GM12878 (cell line): ENCODE measurements around the gene BTG2. TPM values are rescaled to one million over a fixed set of nuclear protein-coding genes. Genes with fewer than 3 reads are reported as not detected.
"Not testable (repeated sequence)": the region's sequence is repeated elsewhere in the genome, so short reads cannot be mapped to it uniquely, and the experiment has no call there.

Experiments used
- ATAC-seq: fragments of 200-7000 bp; cut with Tn5 transposase; 3 replicates; pipeline ENCODE4 v1.9.1; 2020; ENCODE audit warnings: mild to moderate bottlenecking, moderate library complexity
- BruUV-seq: library from RNA; stranded (reverse); fragments of 400-500 nt; replicated peaks from 2 replicates; lab custom pipeline; 2021; lab: Mats Ljungman, UMichigan
- CTCF ChIA-PET: fragments of 300-600 bp; sonication (Branson Sonifier 250); formaldehyde crosslinking; extraction: SDS; loops from one replicate; lab custom pipeline; 2021; ENCODE audit warnings: inconsistent platforms; lab: Yijun Ruan, JAX
- POLR2A ChIA-PET: fragments of 350-600 bp; formaldehyde crosslinking; extraction: SDS; loops from one replicate; lab custom pipeline; 2021; ENCODE audit warnings: inconsistent platforms; lab: Charles Lee
- RAD21 ChIA-PET: fragments of 300-600 bp; sonication (Branson Sonifier 250); formaldehyde crosslinking; loops from one replicate; lab custom pipeline; 2023; ENCODE audit warnings: antibody characterized with exemption; ENCODE audit not compliant: unreplicated experiment; lab: Charles Lee
- SMC1A ChIA-PET: fragments of 300-600 bp; sonication (Branson Sonifier 250); formaldehyde crosslinking; loops from one replicate; lab custom pipeline; 2023; ENCODE audit not compliant: unreplicated experiment, uncharacterized antibody; lab: Charles Lee
- DNase-seq: peaks from one replicate; pipeline ENCODE4 v3.0.0-alpha.2; 2011; ENCODE audit warnings: low read depth, low spot score
- FAIRE-seq: peaks from 3 replicates; lab custom pipeline; 2011; peaks lifted over from hg19 to GRCh38; lab: Jason Lieb, UNC
- H2AFZ ChIP-seq: 2 replicates; pipeline ENCODE4 v1.6.0; 2011; ENCODE audit warnings: low read depth, low read length, control low read depth; ENCODE audit not compliant: control insufficient read depth
- H3K27ac ChIP-seq: 2 replicates; pipeline ENCODE4 v1.5.1; 2011; ENCODE audit warnings: control low read depth; ENCODE audit not compliant: control insufficient read depth, insufficient read depth
- H3K27me3 ChIP-seq, 2 experiments: replicated peaks in 1 of 2; 2 replicates each; pipeline versions ENCODE4 v1.6.0 to v1.6.1; 2011; ENCODE audit warnings: low read length in 1 of 2; ENCODE audit not compliant: control insufficient read depth in 2 of 2, insufficient read depth in 2 of 2
- H3K36me3 ChIP-seq, 2 experiments: 2 replicates each; pipeline ENCODE4 v1.5.1; 2011; ENCODE audit warnings: low read length in 1 of 2; ENCODE audit not compliant: control insufficient read depth in 2 of 2, insufficient read depth in 2 of 2
- H3K4me1 ChIP-seq: 2 replicates; pipeline ENCODE4 v1.6.1; 2011; ENCODE audit warnings: mild to moderate bottlenecking, low read length, moderate library complexity, mixed read lengths; ENCODE audit not compliant: control insufficient read depth, insufficient read depth
- H3K4me2 ChIP-seq: 2 replicates; pipeline ENCODE4 v1.6.0; 2011; ENCODE audit warnings: control low read depth; ENCODE audit not compliant: control insufficient read depth, insufficient read depth
- H3K4me3 ChIP-seq: fragments of 200-600 bp; sonication (generic); 2 replicates; pipeline ENCODE4 v1.5.1; 2016
- H3K79me2 ChIP-seq: 2 replicates; pipeline ENCODE4 v1.6.0; 2011; ENCODE audit warnings: low read length; ENCODE audit not compliant: control insufficient read depth, insufficient read depth
- H3K9ac ChIP-seq: 2 replicates; pipeline ENCODE4 v1.8.0; 2011; ENCODE audit warnings: low read length, control low read depth, mixed read lengths; ENCODE audit not compliant: control insufficient read depth, insufficient read depth
- H3K9me3 ChIP-seq: replicated peaks from 3 replicates; pipeline ENCODE4 v1.5.1; 2011; ENCODE audit warnings: mild to moderate bottlenecking, low read length; ENCODE audit not compliant: control insufficient read depth, insufficient read depth
- H4K20me1 ChIP-seq: 2 replicates; pipeline ENCODE4 v1.6.0; 2011; ENCODE audit not compliant: control insufficient read depth, insufficient read depth
- BMI1 ChIP-seq: fragments of 450-650 bp; IDR thresholded peaks from 2 replicates; pipeline ENCODE4 v1.6.1; 2016; ENCODE audit warnings: mild to moderate bottlenecking, moderate library complexity, borderline replicate concordance
- DPF2 ChIP-seq: fragments of 450-650 bp; IDR thresholded peaks from 2 replicates; pipeline ENCODE4 v1.6.1; 2017; ENCODE audit warnings: mild to moderate bottlenecking
- GATAD2B ChIP-seq: fragments of 450-650 bp; conservative IDR thresholded peaks from 2 replicates; pipeline ENCODE4 v1.6.1; 2017; ENCODE audit warnings: low read depth, mild to moderate bottlenecking, moderate library complexity
- MEF2A ChIP-seq: IDR thresholded peaks from 2 replicates; pipeline ENCODE4 v1.6.1; 2011; ENCODE audit warnings: low read depth, mild to moderate bottlenecking, low read length, moderate library complexity; ENCODE audit not compliant: insufficient read depth
- NFYA ChIP-seq: IDR thresholded peaks from 2 replicates; pipeline ENCODE4 v1.6.1; 2011; ENCODE audit warnings: low read depth, mild to moderate bottlenecking, low read length, improper control_type of control experiment, borderline replicate concordance
- SP1 ChIP-seq: IDR thresholded peaks from one replicate; pipeline ENCODE4 v1.6.1; 2011; ENCODE audit warnings: low read depth, low read length
- STAT3 ChIP-seq: IDR thresholded peaks from 2 replicates; pipeline ENCODE4 v1.6.1; 2011; ENCODE audit warnings: low read depth, low read length, improper control_type of control experiment
- WRNIP1 ChIP-seq: IDR thresholded peaks from 2 replicates; pipeline ENCODE4 v1.6.1; 2011; ENCODE audit warnings: low read depth, low read length, improper control_type of control experiment, borderline replicate concordance
- WGBS: methylation state at CpG from one replicate; pipeline ENCODE4 v1.1.6; 2016; ENCODE audit warnings: low lambda C conversion rate; ENCODE audit not compliant: insufficient replicate concordance, insufficient coverage; ENCODE audit errors: missing lambda C conversion rate; 5-methylcytosine and 5-hydroxymethylcytosine counted together
- in situ Hi-C: fragments of 300-500 bp; cut with MboI; formaldehyde crosslinking; loops from 9 replicates; pipeline ENCODE4 v1.14.3; 2018; ENCODE audit warnings: mixed read lengths
- intact Hi-C: fragments of 100-400 bp; cut with micrococcal nuclease; formaldehyde crosslinking; loops from one replicate; pipeline ENCODE4 v1.14.2; 2022; ENCODE audit not compliant: unreplicated experiment
- polyA plus RNA-seq, 11 experiments: library from polyadenylated mRNA; depleted of rRNA in 4 of 11; unstranded in 6 of 11; stranded (reverse) in 5 of 11; fragments of >200 nt; fragmentation: Nextera tagmentation in 4 of 11; fragmentation: Illumina TruSeq in 1 of 11; extraction: Ambion mirVana in 4 of 11; extraction: Trizol in 1 of 11; gene quantifications; 1 replicate in 1 of 11; 2 replicates in 10 of 11; pipeline versions ENCODE4 v1.2.1 to v1.2.3, GENCODE V29; 2011 to 2016; ENCODE audit warnings: inconsistent platforms in 2 of 11, missing spikeins in 2 of 11, low read depth in 1 of 11
- total RNA-seq, 4 experiments: library from RNA; depleted of rRNA in 3 of 4; stranded (reverse); fragments of >200 nt in 3 of 4; fragmentation: Illumina TruSeq in 1 of 4; extraction: Trizol in 1 of 4; gene quantifications; 2 replicates each; pipeline versions ENCODE4 v1.2.1 to v1.2.3, GENCODE V29; 2013 to 2021

The BTG2 gene
- total and polyA plus RNA-seq, 10 of the 15 experiments (the other 5 are each of a cell fraction or from before 2014, with no cell fraction given): 23.3 to 160 (median 98.1) TPM

DNA sequence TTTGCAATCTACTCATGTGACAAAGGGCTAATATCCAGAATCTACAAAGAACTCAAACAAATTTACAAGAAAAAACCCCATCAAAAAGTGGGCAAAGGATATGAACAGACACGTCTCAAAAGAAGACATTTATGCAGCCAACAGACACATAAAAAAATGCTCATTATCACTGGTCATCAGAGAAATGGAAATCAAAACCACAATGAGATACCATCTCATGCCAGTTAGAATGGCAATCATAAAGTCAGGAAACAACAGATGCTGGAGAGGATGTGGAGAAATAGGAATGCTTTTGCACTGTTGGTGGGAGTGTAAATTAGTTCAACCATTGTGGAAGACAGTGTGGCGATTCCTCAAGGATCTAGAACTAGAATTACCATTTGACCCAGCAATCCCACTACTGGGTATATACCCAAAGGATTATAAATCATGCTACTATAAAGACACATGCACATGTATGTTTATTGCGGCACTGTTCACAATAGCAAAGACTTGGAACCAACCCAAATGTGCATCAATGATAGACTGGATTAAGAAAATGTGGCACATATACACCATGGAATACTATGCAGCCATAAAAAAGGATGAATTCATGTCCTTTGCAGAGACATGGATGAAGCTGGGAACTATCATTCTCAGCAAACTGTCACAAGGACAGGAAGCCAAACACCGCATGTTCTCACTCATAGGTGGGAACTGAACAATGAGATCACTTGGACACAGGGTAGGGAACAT lies 8.9 kb downstream of the BTG2 start:
- H2AFZ ChIP-seq, H3K27ac ChIP-seq, in situ Hi-C loops, H3K9ac ChIP-seq, ATAC-seq, H3K9me3 ChIP-seq, H3K27me3 ChIP-seq, H3K36me3 ChIP-seq, H3K4me3 ChIP-seq, H4K20me1 ChIP-seq, FAIRE-seq, BruUV-seq, H3K4me2 ChIP-seq, DNase-seq, intact Hi-C loops: not testable (repeated sequence)
- 96% methylated on average over 4 of the region's 4 CpGs for WGBS
- CTCF ChIA-PET: interaction anchor here (1.0 to 9.4 kb wide), 3 partner anchors 13 to 24 kb away, joined by 3 to 194 read pairs (median 12); no protein-coding TSS in a partner anchor
- RAD21 ChIA-PET: interaction anchor here (9.7 kb wide), 2 partner anchors 10 to 33 kb away, joined by 351 to 470 read pairs; no protein-coding TSS in a partner anchor
- POLR2A ChIA-PET: interaction anchor here (9.7 to 10.0 kb wide), 2 partner anchors 10 to 32 kb away, joined by 370 to 393 read pairs; no protein-coding TSS in a partner anchor
- SMC1A ChIA-PET: interaction anchor here (3.1 to 9.7 kb wide), 3 partner anchors 10 to 24 kb away, joined by 25 to 406 read pairs (median 171); no protein-coding TSS in a partner anchor
- Histone ChIP-seq H3K79me2 (peaks cover 12% of the 10 kb centered on the region), H3K4me1 (peaks cover 16% of the 10 kb centered on the region)

DNA sequence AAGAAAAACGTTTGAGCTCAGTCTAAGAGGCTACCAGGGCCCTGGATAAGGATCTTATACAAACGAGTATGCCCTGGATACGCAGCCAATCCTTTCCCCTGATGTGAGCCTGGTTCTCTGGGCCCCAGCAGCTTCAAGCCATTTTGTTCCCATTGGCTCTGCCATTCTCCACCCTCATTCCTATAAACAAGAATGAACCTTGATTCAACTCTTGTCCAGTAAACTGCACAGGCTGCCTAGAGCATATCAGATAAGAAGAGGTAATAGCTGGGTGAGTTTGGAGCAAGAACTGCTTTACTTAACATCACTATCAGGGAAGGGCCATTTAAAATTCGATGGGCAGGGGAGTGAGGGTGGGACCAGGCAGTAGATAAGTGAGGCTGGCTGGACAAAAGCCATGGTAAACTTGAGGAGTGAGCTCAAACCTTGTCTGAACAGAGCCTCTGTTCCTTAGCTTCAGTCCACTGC lies 11.3 kb downstream of the BTG2 start:
- no peak overlapping the region for H3K4me2 ChIP-seq
- no peak overlapping the region for H3K4me3 ChIP-seq
- 43% methylated on average over 4 of the region's 4 CpGs for WGBS
- no peak overlapping the region for H3K27ac ChIP-seq
- ChIA-PET POLR2A (interaction anchor here (0.5 to 3.8 kb wide), 7 partner anchors 9 to 37 kb away, joined by 3 to 29 read pairs (median 7); no protein-coding TSS in a partner anchor), SMC1A (interaction anchor here (1.0 to 3.2 kb wide), 9 partner anchors 9 to 44 kb away, joined by 3 to 28 read pairs (median 3); no protein-coding TSS in a partner anchor), RAD21 (interaction anchor here (0.9 to 1.8 kb wide), 8 partner anchors 8 to 46 kb away, joined by 3 to 8 read pairs (median 4); no protein-coding TSS in a partner anchor), CTCF (interaction anchor here (1.0 to 3.9 kb wide), 11 partner anchors 9 to 49 kb away, joined by 3 to 32 read pairs (median 5); no protein-coding TSS in a partner anchor)
- no peaks in the 10 kb centered on the region; the same call in 1 of the 2 replicates for H3K79me2 ChIP-seq
- TF ChIP-seq MEF2A (no peak), NFYA (no peak), SP1 (no peak), DPF2 (no peak), GATAD2B (no peak), BMI1 (no peak), WRNIP1 (no peak), STAT3 (no peak)
- no peaks in the 10 kb centered on the region for H3K36me3 ChIP-seq
- H3K27me3 ChIP-seq: no peaks in the 10 kb centered on the region
- FAIRE-seq (no peak), DNase-seq (no peak), ATAC-seq (no peak)
- H3K9ac ChIP-seq: no peak overlapping the region
- no peaks in the 10 kb centered on the region for H3K9me3 ChIP-seq
- H3K4me1 ChIP-seq: peaks cover 21% of the 10 kb centered on the region
- BruUV-seq: no TSS peak
- in situ Hi-C loops (no loop called here), intact Hi-C loops (no loop called here)
- H2AFZ ChIP-seq: no peak overlapping the region
- H4K20me1 ChIP-seq: no peaks in the 10 kb centered on the region
